HL-60/S4 treated with phorbol 12-myristate 13-acetate at 8.2 ng/mL for 4 days and 3 days (cell line): ENCODE measurements around the gene ANOS1.

Source experiments
- in situ Hi-C: fragments of 300-500 bp; cut with MboI; formaldehyde crosslinking; loops from 2 replicates; pipeline ENCODE4 v1.15.0; 2022; ENCODE audit warnings: low sequenced_read_pairs

Gene ANOS1

DNA sequence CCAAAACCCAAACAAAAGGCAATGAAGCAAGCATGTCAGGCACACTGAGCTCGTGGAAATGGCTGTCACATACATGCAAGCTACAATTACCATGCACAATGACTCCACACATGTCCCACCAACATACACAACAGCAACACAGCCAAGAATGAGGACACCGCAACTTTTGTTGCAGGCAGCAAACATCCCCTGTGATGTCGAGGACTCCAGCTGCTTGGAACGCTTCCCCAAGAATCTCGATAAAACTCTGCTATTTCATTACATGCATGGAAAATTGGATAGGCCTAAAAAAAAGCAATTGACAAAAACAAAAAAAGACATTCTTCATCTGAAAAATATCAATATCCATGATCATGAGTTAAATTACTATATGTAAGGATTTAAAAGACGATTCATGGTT, 11.8 kb downstream of the ANOS1 start:
- in situ Hi-C loops, result no loop called here

DNA sequence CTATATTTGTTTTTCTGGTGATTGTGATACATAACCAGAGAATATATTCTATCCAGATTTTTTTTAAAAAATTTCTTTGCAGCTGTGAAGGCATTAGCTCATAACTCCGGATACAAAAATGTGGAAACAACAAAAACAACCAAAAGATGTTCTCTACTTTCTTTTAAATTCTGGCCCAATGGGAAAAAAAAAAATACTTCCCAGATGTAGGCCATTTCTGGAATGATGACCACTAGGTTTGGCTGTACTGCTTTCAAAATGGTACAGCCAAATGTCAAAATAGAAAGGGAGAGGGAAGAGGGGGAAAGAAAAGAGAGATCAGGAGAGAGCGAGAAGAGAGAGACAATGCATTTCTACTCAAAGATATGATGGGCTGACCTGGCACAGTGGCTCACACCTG, 14.6 kb downstream of the ANOS1 start:
- in situ Hi-C loops, result no loop called here

GRCh38 chrX:8714164-8714563, 17.8 kb downstream of the ANOS1 start:
- in situ Hi-C loops, result no loop called here

GRCh38 chrX:8711401-8711800, 20.5 kb downstream of the ANOS1 start:
- in situ Hi-C loops, result no loop called here

DNA sequence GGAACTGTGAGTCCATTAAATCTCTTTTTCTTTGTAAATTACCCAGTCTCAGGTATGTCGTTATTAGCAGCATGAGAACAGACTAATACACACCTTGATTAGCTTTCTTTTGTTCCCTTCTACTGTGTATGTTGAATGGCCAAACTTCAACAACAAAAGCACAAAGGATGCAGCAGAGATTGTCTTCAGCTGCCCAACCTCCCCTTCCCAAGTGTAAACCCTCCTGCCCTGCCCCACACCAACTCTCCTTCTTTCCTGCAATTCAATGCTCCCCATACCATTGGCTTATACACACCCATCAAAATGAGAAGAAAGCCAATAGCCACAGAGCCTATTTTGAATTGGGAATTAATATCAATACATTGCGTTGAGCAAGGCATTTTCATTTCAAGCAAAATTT, 27.8 kb downstream of the ANOS1 start:
- in situ Hi-C loops, result no loop called here

DNA sequence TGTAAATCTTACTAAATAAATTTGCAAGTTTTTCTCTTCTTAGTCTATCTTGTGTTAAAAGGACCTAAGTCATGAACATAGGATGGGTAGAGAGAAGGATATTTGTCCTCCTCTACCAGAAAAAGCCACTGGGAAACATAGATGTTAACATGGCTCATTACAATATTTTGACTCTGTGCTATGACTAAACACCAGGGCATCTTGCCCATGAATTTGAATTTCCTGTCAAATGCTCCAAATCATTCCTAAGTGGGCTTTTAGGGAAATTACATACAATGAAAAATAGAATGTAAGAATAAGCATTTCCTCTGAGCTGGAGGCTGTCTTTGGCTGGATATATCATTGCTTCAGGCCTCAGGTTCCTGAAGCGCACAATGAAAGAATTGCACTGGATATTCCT, 39.1 kb downstream of the ANOS1 start:
- in situ Hi-C loops, result no loop called here

- in situ Hi-C loops, result no loop called here
Measured at GRCh38 chrX:8689473-8689872, 42.5 kb downstream of the ANOS1 start.

GRCh38 chrX:8688776-8689175, 43.2 kb downstream of the ANOS1 start:
- in situ Hi-C loops, result no loop called here

DNA sequence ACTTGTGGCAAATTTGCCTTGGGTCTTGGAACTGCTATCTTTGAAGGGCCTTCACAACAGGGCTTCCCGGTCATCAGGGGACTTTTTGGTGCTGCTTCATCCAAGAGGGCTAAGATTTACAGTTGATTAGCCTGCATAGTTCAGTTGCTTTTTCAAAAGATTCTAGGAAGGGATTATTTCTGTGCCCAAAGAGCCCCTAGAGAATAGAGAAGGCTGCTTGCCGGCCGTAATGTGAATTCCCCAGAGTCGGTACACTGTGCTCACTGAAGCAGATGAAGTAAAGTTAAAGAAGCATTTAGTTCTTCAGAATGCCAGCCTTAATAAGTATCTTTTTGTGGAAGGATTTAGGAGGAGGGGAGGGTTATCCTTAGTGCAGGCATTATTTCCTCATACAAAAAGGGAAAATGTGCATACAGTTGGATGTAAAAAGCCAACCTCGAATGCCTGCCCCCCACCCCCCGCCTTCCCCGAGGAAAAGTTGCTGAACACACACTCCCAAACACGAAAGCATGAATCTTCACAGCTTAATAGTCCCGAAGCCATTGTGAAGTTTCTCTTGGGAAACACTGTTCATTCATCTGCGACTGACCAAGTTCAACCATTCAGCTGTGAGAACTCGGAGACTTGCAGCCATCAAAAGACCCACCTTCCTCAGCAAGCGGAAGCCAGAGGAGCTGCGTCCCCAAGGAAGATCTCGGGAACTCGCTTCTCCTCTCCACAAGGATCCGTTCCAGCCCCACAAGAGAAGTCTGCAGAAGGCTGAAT, 47.6 kb downstream of the ANOS1 start:
- in situ Hi-C loops, result no loop called here

- in situ Hi-C loops, result no loop called here
Measured at GRCh38 chrX:8683687-8684086, 48.2 kb downstream of the ANOS1 start.

DNA sequence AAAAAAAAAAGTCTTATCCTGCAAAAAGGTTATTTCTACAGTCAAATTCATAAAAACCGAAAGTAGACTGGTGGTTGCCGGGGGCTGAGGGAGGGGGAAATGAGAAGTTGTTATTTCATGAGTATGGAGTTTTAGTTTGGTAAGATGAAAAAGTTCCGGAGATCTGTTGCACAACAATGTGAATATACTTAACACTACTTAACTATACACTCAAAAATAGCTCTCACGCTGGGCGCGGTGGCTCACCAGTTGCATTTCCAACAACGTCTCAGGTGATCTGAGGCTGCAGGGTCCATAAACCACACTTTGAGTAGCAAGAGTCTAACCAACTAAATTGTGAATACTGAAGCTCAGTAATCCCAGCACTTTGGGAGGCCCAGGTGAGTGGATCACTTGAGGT, 52.4 kb downstream of the ANOS1 start:
- in situ Hi-C loops, result no loop called here

GRCh38 chrX:8675006-8675630, 56.8 kb downstream of the ANOS1 start:
- in situ Hi-C loops, result no loop called here

- in situ Hi-C loops, result no loop called here
Measured at GRCh38 chrX:8673201-8673600, 58.7 kb downstream of the ANOS1 start.

GRCh38 chrX:8672176-8672575, 59.8 kb downstream of the ANOS1 start:
- in situ Hi-C loops, result no loop called here

GRCh38 chrX:8668813-8669212, 63.1 kb downstream of the ANOS1 start:
- in situ Hi-C loops, result no loop called here

GRCh38 chrX:8663325-8663724, 68.6 kb downstream of the ANOS1 start:
- in situ Hi-C loops, result no loop called here

GRCh38 chrX:8657883-8658282, 74.1 kb downstream of the ANOS1 start:
- in situ Hi-C loops, result no loop called here

GRCh38 chrX:8653956-8654355, 78.0 kb downstream of the ANOS1 start:
- in situ Hi-C loops, result no loop called here

GRCh38 chrX:8649969-8650368, 82.0 kb downstream of the ANOS1 start:
- in situ Hi-C loops, result no loop called here

- in situ Hi-C loops, result no loop called here
Measured at GRCh38 chrX:8647176-8647575, 84.8 kb downstream of the ANOS1 start.

- in situ Hi-C loops, result no loop called here
Measured at GRCh38 chrX:8639949-8640475, 91.9 kb downstream of the ANOS1 start.

DNA sequence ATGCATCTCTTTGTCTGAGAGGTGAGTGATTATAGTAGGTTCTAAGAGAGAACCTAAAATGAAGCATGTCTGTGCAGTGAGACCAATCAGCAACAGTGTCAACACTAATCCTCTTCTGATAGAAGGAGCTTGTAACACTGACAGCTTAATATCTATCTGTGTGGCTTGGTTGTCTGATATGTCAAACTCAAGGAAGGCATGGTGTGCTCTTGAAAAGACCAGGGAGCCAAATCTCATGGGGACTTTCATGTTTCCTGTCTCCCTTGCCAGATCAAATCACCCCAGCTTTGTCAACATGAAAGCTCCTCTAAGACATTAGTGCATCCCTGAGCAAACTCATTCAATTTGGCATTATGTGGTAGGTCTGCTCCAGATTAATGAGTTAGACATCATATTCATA, 95.4 kb downstream of the ANOS1 start:
- in situ Hi-C loops, result no loop called here
